Thyroid gland (tissue), 4 donors: ENCODE results near the gene RNF113B. TPM values are rescaled to one million over a fixed set of nuclear protein-coding genes. Genes with fewer than 3 reads are reported as not detected.

Experiments
- DNase-seq, 2 donors: peaks; one replicate each; pipeline ENCODE4 v3.0.0-alpha.2; 2019
- H3K27ac ChIP-seq, 3 donors: fragments of 200-600 bp; sonication (generic); 1 replicate in 2 of 3; 2 replicates in 1 of 3; pipeline ENCODE4 v1.5.1; 2016 to 2019; ENCODE audit warnings: mild to moderate bottlenecking in 1 of 3, moderate library complexity in 1 of 3
- H3K27me3 ChIP-seq: fragments of 200-600 bp; sonication (generic); one replicate; pipeline ENCODE4 v1.5.1; 2019
- H3K36me3 ChIP-seq, 2 donors: fragments of 200-600 bp; sonication (generic); one replicate each; pipeline ENCODE4 v1.5.1; 2016 to 2019
- H3K4me1 ChIP-seq, 2 donors: fragments of 200-600 bp; sonication (generic); one replicate each; pipeline ENCODE4 v1.5.1; 2017 to 2019
- H3K4me3 ChIP-seq, 3 donors: fragments of 200-600 bp; sonication (generic); replicated peaks in 1 of 3; 1 replicate in 2 of 3; 2 replicates in 1 of 3; pipeline ENCODE4 v1.5.1; 2016; ENCODE audit warnings: mild to moderate bottlenecking in 1 of 3
- H3K9me3 ChIP-seq: fragments of 200-600 bp; sonication (generic); one replicate; pipeline ENCODE4 v1.5.1; 2017
- CTCF ChIP-seq, 6 experiments: fragments of 200-600 bp in 3 of 6; fragments of 450-650 bp in 3 of 6; sonication (generic) in 3 of 6; IDR thresholded peaks; one replicate each; pipeline ENCODE4 v1.5.1; 2016 to 2019; ENCODE audit warnings: antibody characterized with exemption in 6 of 6, mild to moderate bottlenecking in 2 of 6, inconsistent platforms in 1 of 6, moderate library complexity in 1 of 6
- POLR2A ChIP-seq, 2 donors: fragments of 450-650 bp; IDR thresholded peaks; one replicate each; pipeline ENCODE4 v1.6.1; 2017; ENCODE audit warnings: antibody characterized with exemption in 2 of 2, mild to moderate bottlenecking in 2 of 2, moderate library complexity in 1 of 2
- WGBS, 2 donors: methylation state at CpG; one replicate each; pipeline ENCODE4 v1.1.5; 2017; 5-methylcytosine and 5-hydroxymethylcytosine counted together
- intact Hi-C: fragments of 100-400 bp; cut with DNase I; formaldehyde crosslinking; loops from one replicate; pipeline ENCODE4 v1.15.1; 2023
- total RNA-seq, 4 donors: library from RNA; depleted of rRNA; stranded (reverse); fragments of >200 nt; gene quantifications; one replicate each; pipeline ENCODE4 v1.2.3, GENCODE V29; 2016

Gene RNF113B
- total RNA-seq, 4 donors from 2014 or later, result not detected

GRCh38 chr13:98155475-98156109 is 21.5 kb downstream of the RNF113B start:
- H3K4me3 ChIP-seq, result no peak overlapping the region
- no peaks in the 10 kb centered on the region for H3K9me3 ChIP-seq
- peak; percentile 44 to 50 for DNase-seq
- H3K27me3 ChIP-seq, result no peaks in the 10 kb centered on the region
- WGBS, 2 donors, result 72 to 84% methylated on average over 4 to 5 of the region's 5 CpGs
- TF ChIP-seq CTCF (IDR thresholded peaks at IDR 0.05) (no peak), POLR2A (IDR thresholded peaks at IDR 0.05) (no peak)
- intact Hi-C loops, result loop anchor here (10.0 kb wide), 1 partner anchor 69 kb away; no protein-coding TSS in a partner anchor
- H3K36me3 ChIP-seq, result no peaks in the 10 kb centered on the region
- no peak overlapping the region for H3K27ac ChIP-seq
- H3K4me1 ChIP-seq, result peaks cover 7 to 22% of the 10 kb centered on the region in 2 donors

- no peak overlapping the region for H3K4me3 ChIP-seq
- H3K36me3 ChIP-seq, result no peaks in the 10 kb centered on the region
- no peaks in the 10 kb centered on the region for H3K9me3 ChIP-seq
- H3K27me3 ChIP-seq, result no peaks in the 10 kb centered on the region
- intact Hi-C loops, result loop anchor here (10.0 kb wide), 1 partner anchor 74 kb away; no protein-coding TSS in a partner anchor
- DNase-seq, result no peak
- TF ChIP-seq CTCF (IDR thresholded peaks at IDR 0.05) (no peak), POLR2A (IDR thresholded peaks at IDR 0.05) (no peak)
- H3K4me1 ChIP-seq, result peaks cover 5 to 23% of the 10 kb centered on the region in 2 donors
- no peak overlapping the region for H3K27ac ChIP-seq
- 48 to 68% methylated on average over 8 of the region's 8 CpGs for WGBS, 2 donors
These were observed 26.1 kb downstream of the RNF113B start for GRCh38 chr13:98150832-98151479.

GRCh38 chr13:98147521-98147920 is 29.5 kb downstream of the RNF113B start:
- intact Hi-C loops, result no loop called here
- H3K27ac ChIP-seq, result peak overlapping the region in 2 of 3 donors; percentile 1 to 27
- no peak overlapping the region for H3K4me3 ChIP-seq
- peaks cover 20 to 31% of the 10 kb centered on the region in 2 donors for H3K4me1 ChIP-seq
- 45 to 57% methylated on average over 5 of the region's 5 CpGs for WGBS, 2 donors
- H3K36me3 ChIP-seq, result no peaks in the 10 kb centered on the region
- TF ChIP-seq POLR2A (IDR thresholded peaks at IDR 0.05) (no peak), CTCF (IDR thresholded peaks at IDR 0.05) (peak in 4 of 6 experiments; percentile 16 to 47 (median 22))
- no peaks in the 10 kb centered on the region for H3K9me3 ChIP-seq
- DNase-seq, result peak; percentile 31 to 32
- no peaks in the 10 kb centered on the region for H3K27me3 ChIP-seq

GRCh38 chr13:98144801-98145350 is 32.2 kb downstream of the RNF113B start:
- H3K4me3 ChIP-seq, result peak overlapping the region in 1 of 3 donors; percentile 84
- intact Hi-C loops, result loop anchor here (5.0 kb wide), 1 partner anchor 282 kb away; no protein-coding TSS in a partner anchor
- peak; percentile 43 to 47 for DNase-seq
- TF ChIP-seq POLR2A (IDR thresholded peaks at IDR 0.05), result peak in 1 of 2 donors; percentile 11
- peak in 1 of 6 experiments; percentile 28 for TF ChIP-seq CTCF (IDR thresholded peaks at IDR 0.05)
- H3K27me3 ChIP-seq, result no peaks in the 10 kb centered on the region
- H3K9me3 ChIP-seq, result no peaks in the 10 kb centered on the region
- peaks cover 25 to 31% of the 10 kb centered on the region in 2 donors for H3K4me1 ChIP-seq
- peak overlapping the region; percentile 52 to 87 (median 72) for H3K27ac ChIP-seq
- WGBS, 2 donors, result 26 to 40% methylated on average over 10 of the region's 10 CpGs
- no peaks in the 10 kb centered on the region for H3K36me3 ChIP-seq
